Measurements from ENCODE around the gene CADM1.

GRCh38 chr11:115321605-115322289, 182.5 kb downstream of the CADM1 start:
- TF ChIP-seq CTCF (IDR thresholded peaks at IDR 0.05) (no peak), POLR2A (IDR thresholded peaks at IDR 0.05) (no peak), POLR2AphosphoS5 (IDR thresholded peaks at IDR 0.05) (no peak)
